ENCODE results near the gene AGAP1. TPM values are rescaled to one million over a fixed set of nuclear protein-coding genes. Genes with fewer than 3 reads are reported as not detected.
A peak's percentile ranks its signal among the peaks of the same experiment; 100 is the strongest.

The AGAP1 gene
- total RNA-seq, 2 donors from 2014 or later: 32.8 to 34.7 TPM

DNA sequence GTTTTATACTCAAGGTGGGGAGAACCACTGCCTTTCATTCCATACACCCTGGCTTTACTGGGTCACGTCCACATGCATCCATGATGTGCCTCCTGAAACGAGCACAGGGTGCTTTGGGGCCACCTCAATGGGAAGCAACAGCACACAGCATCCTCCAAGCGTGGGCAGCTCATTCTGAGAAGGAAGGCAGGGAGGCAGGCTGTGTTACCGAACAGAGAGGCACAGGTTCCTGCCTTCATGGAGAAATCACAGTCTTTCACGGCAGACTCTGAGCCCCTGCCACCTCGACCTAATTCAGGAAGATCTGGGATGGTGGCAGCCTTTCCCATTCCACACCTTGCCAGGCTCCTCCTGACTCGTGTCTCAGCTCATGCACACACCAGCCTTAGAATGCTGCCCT lies 544.3 kb downstream of the AGAP1 start:
- Mint-ChIP-seq H3K27me3 (ENCODE audit: insufficient read depth) (no peaks in the 10 kb centered on the region), H3K4me1 (no peaks in the 10 kb centered on the region), H3K4me3 (no peak overlapping the region), H3K9me3 (no peaks in the 10 kb centered on the region), H3K36me3 (ENCODE audit: low read depth) (peaks cover 13% of the 10 kb centered on the region), H3K27ac (no peak overlapping the region)
- Histone ChIP-seq H3K4me1 (ENCODE audit: control insufficient read depth, insufficient read depth, low read length) (no peaks in the 10 kb centered on the region), H3K4me3 (ENCODE audit: low read length) (no peak overlapping the region), H3K27ac (ENCODE audit: low read depth, low read length) (no peak overlapping the region), H3K9me3 (ENCODE audit: control insufficient read depth, low read length) (no peaks in the 10 kb centered on the region), H3K9ac (ENCODE audit: extremely low read depth, low read length, poor library complexity, severe bottlenecking) (no peak overlapping the region), H3K36me3 (ENCODE audit: control insufficient read depth, insufficient read depth, low read length) (no peaks in the 10 kb centered on the region), H3K27me3 (ENCODE audit: control insufficient read depth, insufficient read depth, low read length, poor library complexity, severe bottlenecking) (no peaks in the 10 kb centered on the region)
- WGBS, 2 experiments (ENCODE audit: insufficient coverage in 1 of 2, insufficient read length in 1 of 2): 78 to 83% methylated on average over 6 to 7 of the region's 7 CpGs
- DNase-seq: no peak
- no peak for TF ChIP-seq CTCF (conservative IDR thresholded peaks at IDR 0.05)

GRCh38 chr2:236040600-236041328 lies 546.9 kb downstream of the AGAP1 start:
- Histone ChIP-seq H3K9me3 (ENCODE audit: control insufficient read depth, low read length) (no peaks in the 10 kb centered on the region), H3K9ac (ENCODE audit: extremely low read depth, low read length, poor library complexity, severe bottlenecking) (no peak overlapping the region), H3K36me3 (ENCODE audit: control insufficient read depth, insufficient read depth, low read length) (no peaks in the 10 kb centered on the region), H3K27me3 (ENCODE audit: control insufficient read depth, insufficient read depth, low read length, poor library complexity, severe bottlenecking) (no peaks in the 10 kb centered on the region), H3K27ac (ENCODE audit: low read depth, low read length) (peak overlapping the region; percentile 49), H3K4me3 (ENCODE audit: low read length) (no peak overlapping the region), H3K4me1 (ENCODE audit: control insufficient read depth, insufficient read depth, low read length) (no peaks in the 10 kb centered on the region)
- no peak for DNase-seq
- no peak for TF ChIP-seq CTCF (conservative IDR thresholded peaks at IDR 0.05)
- no peak overlapping the region for H3K27ac Mint-ChIP-seq
- no peaks in the 10 kb centered on the region for H3K27me3 Mint-ChIP-seq (ENCODE audit: insufficient read depth)
- no peak overlapping the region for H3K4me3 Mint-ChIP-seq
- no peaks in the 10 kb centered on the region for H3K9me3 Mint-ChIP-seq
- no peaks in the 10 kb centered on the region for H3K4me1 Mint-ChIP-seq
- H3K36me3 Mint-ChIP-seq (ENCODE audit: low read depth): peaks cover 16% of the 10 kb centered on the region
- WGBS, 2 experiments (ENCODE audit: insufficient coverage in 1 of 2, insufficient read length in 1 of 2): 93 to 95% methylated on average over 9 to 21 of the region's 21 CpGs

DNA sequence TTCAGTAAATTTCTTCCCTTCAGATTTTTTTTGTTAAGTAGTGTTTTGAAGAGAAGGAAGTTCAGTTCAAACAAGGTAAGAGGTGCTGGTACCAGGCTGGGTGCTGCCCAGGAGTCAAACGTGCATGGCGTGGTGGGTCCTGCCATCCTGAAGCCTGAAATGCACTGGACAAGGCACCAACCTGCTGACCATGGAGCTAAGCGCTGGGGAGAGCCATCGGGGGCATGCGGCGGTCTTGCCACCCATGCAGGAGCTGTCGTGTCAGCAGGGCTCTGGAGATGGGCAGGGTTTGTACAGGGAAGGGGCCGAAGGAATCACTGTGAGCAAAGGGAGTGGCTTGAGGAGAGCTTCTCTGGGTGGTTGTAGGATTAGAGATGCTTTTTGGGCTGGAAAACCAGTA lies 547.8 kb downstream of the AGAP1 start:
- Mint-ChIP-seq H3K36me3 (ENCODE audit: low read depth) (peaks cover 22% of the 10 kb centered on the region), H3K27me3 (ENCODE audit: insufficient read depth) (no peaks in the 10 kb centered on the region), H3K27ac (no peak overlapping the region), H3K4me1 (no peaks in the 10 kb centered on the region), H3K9me3 (no peaks in the 10 kb centered on the region), H3K4me3 (no peak overlapping the region)
- DNase-seq: no peak
- Histone ChIP-seq H3K27ac (ENCODE audit: low read depth, low read length) (no peak overlapping the region), H3K9ac (ENCODE audit: extremely low read depth, low read length, poor library complexity, severe bottlenecking) (no peak overlapping the region), H3K4me3 (ENCODE audit: low read length) (no peak overlapping the region), H3K36me3 (ENCODE audit: control insufficient read depth, insufficient read depth, low read length) (no peaks in the 10 kb centered on the region), H3K27me3 (ENCODE audit: control insufficient read depth, insufficient read depth, low read length, poor library complexity, severe bottlenecking) (no peaks in the 10 kb centered on the region), H3K4me1 (ENCODE audit: control insufficient read depth, insufficient read depth, low read length) (no peaks in the 10 kb centered on the region), H3K9me3 (ENCODE audit: control insufficient read depth, low read length) (no peaks in the 10 kb centered on the region)
- no peak for TF ChIP-seq CTCF (conservative IDR thresholded peaks at IDR 0.05)
- WGBS, 2 experiments (ENCODE audit: insufficient coverage in 1 of 2, insufficient read length in 1 of 2): 91 to 96% methylated on average over 4 to 8 of the region's 8 CpGs

Measured in endodermal cell (in vitro differentiated cells).